Esophagus muscularis mucosa (tissue), 4 donors: Measurements from ENCODE around the gene SCYL3.

ENCODE experiments used
- EP300 ChIP-seq: sonication (generic); formaldehyde crosslinking; IDR thresholded peaks from one replicate; pipeline ENCODE4 v1.6.1; 2017; ENCODE audit warnings: antibody characterized with exemption
- POLR2A ChIP-seq: fragments of 450-650 bp; IDR thresholded peaks from one replicate; pipeline ENCODE4 v1.6.1; 2017; ENCODE audit warnings: antibody characterized with exemption, moderate library complexity, mild to moderate bottlenecking, low read depth
- POLR2AphosphoS5 ChIP-seq, 2 donors: sonication (generic); formaldehyde crosslinking; IDR thresholded peaks; one replicate each; pipeline ENCODE4 v1.6.1; 2017; ENCODE audit warnings: antibody characterized with exemption in 2 of 2
- TF ChIP-seq, protein P1 (sequence below), 3 experiments: fragments of 200-600 bp in 2 of 3; fragments of 450-650 bp in 1 of 3; sonication (generic) in 2 of 3; IDR thresholded peaks; one replicate each; pipeline ENCODE4 v1.5.1; 2017 to 2019; ENCODE audit warnings: antibody characterized with exemption in 3 of 3, mild to moderate bottlenecking in 2 of 3, moderate library complexity in 1 of 3

DNA sequence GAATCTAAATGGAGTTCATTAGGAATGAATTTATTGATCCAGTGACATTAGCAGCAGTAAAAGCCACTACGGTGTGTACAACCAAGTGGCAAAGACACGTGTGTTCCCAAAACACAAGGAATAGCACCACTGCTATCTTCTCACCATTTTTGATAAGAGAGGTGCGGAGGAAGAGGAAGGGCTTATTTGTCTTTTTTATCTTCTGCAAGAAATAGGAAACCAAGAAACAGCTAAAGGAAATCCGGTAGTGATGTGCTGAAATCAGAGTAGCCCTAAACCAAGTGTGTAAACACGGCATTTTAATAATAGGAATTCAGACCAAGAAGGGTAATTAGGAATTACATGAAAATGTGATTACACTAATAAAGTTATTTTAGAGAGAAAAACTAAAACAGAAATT is 9.1 kb upstream of the SCYL3 start:
- TF ChIP-seq, protein P1, sequence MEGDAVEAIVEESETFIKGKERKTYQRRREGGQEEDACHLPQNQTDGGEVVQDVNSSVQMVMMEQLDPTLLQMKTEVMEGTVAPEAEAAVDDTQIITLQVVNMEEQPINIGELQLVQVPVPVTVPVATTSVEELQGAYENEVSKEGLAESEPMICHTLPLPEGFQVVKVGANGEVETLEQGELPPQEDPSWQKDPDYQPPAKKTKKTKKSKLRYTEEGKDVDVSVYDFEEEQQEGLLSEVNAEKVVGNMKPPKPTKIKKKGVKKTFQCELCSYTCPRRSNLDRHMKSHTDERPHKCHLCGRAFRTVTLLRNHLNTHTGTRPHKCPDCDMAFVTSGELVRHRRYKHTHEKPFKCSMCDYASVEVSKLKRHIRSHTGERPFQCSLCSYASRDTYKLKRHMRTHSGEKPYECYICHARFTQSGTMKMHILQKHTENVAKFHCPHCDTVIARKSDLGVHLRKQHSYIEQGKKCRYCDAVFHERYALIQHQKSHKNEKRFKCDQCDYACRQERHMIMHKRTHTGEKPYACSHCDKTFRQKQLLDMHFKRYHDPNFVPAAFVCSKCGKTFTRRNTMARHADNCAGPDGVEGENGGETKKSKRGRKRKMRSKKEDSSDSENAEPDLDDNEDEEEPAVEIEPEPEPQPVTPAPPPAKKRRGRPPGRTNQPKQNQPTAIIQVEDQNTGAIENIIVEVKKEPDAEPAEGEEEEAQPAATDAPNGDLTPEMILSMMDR (IDR thresholded peaks at IDR 0.05): no peak
- TF ChIP-seq EP300 (no peak), POLR2A (no peak), POLR2AphosphoS5 (IDR thresholded peaks at IDR 0.05) (no peak)
